SU-DHL-6 (cell line): ENCODE data around the gene RGL1.

Source experiments
- CTCF ChIP-seq: fragments of 200-600 bp; sonication (generic); IDR thresholded peaks from one replicate; pipeline ENCODE4 v1.5.1; 2017; ENCODE audit warnings: antibody characterized with exemption, mild to moderate bottlenecking, low read length, moderate library complexity; ENCODE audit not compliant: insufficient read depth, poor library complexity, severe bottlenecking
- EZH2phosphoT487 ChIP-seq: fragments of 200-600 bp; sonication (generic), shearing (Covaris generic); conservative IDR thresholded peaks from 2 replicates; pipeline ENCODE4 v1.6.1; 2018; ENCODE audit warnings: mild to moderate bottlenecking, antibody characterized with exemption, low read length, moderate library complexity, mixed read lengths

GRCh38 chr1:183774938-183775337, 30.0 kb upstream of the RGL1 start:
- TF ChIP-seq CTCF (no peak), EZH2phosphoT487 (no peak)
